Rectal smooth muscle tissue (tissue), 1 donor: ENCODE measurements around the gene ZSCAN31.
"Not testable (repeated sequence)": the region's sequence is repeated elsewhere in the genome, so short reads cannot be mapped to it uniquely, and the experiment has no call there.

ENCODE experiments used
- H3K27ac ChIP-seq: one replicate; pipeline ENCODE4 v1.7.0; 2013; ENCODE audit warnings: low read depth, low read length, inconsistent platforms
- H3K27me3 ChIP-seq: one replicate; pipeline ENCODE4 v1.7.0; 2013; ENCODE audit warnings: low read length; ENCODE audit not compliant: control insufficient read depth, insufficient read depth
- H3K36me3 ChIP-seq: one replicate; pipeline ENCODE4 v1.7.0; 2013; ENCODE audit warnings: low read length; ENCODE audit not compliant: control insufficient read depth, insufficient read depth
- H3K4me1 ChIP-seq: one replicate; pipeline ENCODE4 v1.7.0; 2013; ENCODE audit warnings: low read length; ENCODE audit not compliant: control insufficient read depth, insufficient read depth
- H3K4me3 ChIP-seq: one replicate; pipeline ENCODE4 v1.7.0; 2013; ENCODE audit warnings: low read length
- H3K9ac ChIP-seq: one replicate; pipeline ENCODE4 v1.7.0; 2013; ENCODE audit warnings: low read length

Gene ZSCAN31

GRCh38 chr6:28333599-28334018, 2.3 kb downstream of the ZSCAN31 start:
- Histone ChIP-seq H3K27ac (peak overlapping the region; percentile 100), H3K4me3 (no peak overlapping the region)

GRCh38 chr6:28333047-28333446, 2.9 kb downstream of the ZSCAN31 start:
- Histone ChIP-seq H3K27me3 (no peaks in the 10 kb centered on the region), H3K9ac (no peak overlapping the region), H3K27ac (peak overlapping the region; percentile 100), H3K36me3 (no peaks in the 10 kb centered on the region), H3K4me3 (no peak overlapping the region), H3K4me1 (peaks cover 15% of the 10 kb centered on the region)

More at GRCh38 chr6:28333599-28334018, 2.3 kb downstream of the ZSCAN31 start:
- no peaks in the 10 kb centered on the region for H3K36me3 ChIP-seq
- H3K27me3 ChIP-seq = no peaks in the 10 kb centered on the region
- H3K9ac ChIP-seq = no peak overlapping the region
- H3K4me1 ChIP-seq = peaks cover 15% of the 10 kb centered on the region

- no peak overlapping the region for H3K27ac ChIP-seq
- H3K36me3 ChIP-seq = peaks cover 18% of the 10 kb centered on the region
- H3K9ac ChIP-seq = no peak overlapping the region
Measured at GRCh38 chr6:28330041-28330440, 5.9 kb downstream of the ZSCAN31 start.

GRCh38 chr6:28326371-28326948, 9.5 kb downstream of the ZSCAN31 start:
- Histone ChIP-seq H3K4me1 (no peaks in the 10 kb centered on the region), H3K36me3 (peaks cover 25% of the 10 kb centered on the region), H3K27me3 (no peaks in the 10 kb centered on the region), H3K27ac (no peak overlapping the region), H3K9ac (no peak overlapping the region), H3K4me3 (no peak overlapping the region)

More at GRCh38 chr6:28330041-28330440, 5.9 kb downstream of the ZSCAN31 start:
- Histone ChIP-seq H3K4me3 (no peak overlapping the region), H3K27me3 (no peaks in the 10 kb centered on the region), H3K4me1 (peaks cover 11% of the 10 kb centered on the region)

- Histone ChIP-seq H3K4me1 (no peaks in the 10 kb centered on the region), H3K9ac (no peak overlapping the region), H3K27me3 (no peaks in the 10 kb centered on the region), H3K36me3 (peaks cover 25% of the 10 kb centered on the region), H3K4me3 (no peak overlapping the region), H3K27ac (no peak overlapping the region)
Measured at GRCh38 chr6:28323813-28324424, 12.0 kb downstream of the ZSCAN31 start.

- H3K27me3 ChIP-seq = no peaks in the 10 kb centered on the region
- H3K9ac ChIP-seq = no peak overlapping the region
- no peak overlapping the region for H3K27ac ChIP-seq
- no peak overlapping the region for H3K4me3 ChIP-seq
- H3K4me1 ChIP-seq = no peaks in the 10 kb centered on the region
- peaks cover 25% of the 10 kb centered on the region for H3K36me3 ChIP-seq
Measured at GRCh38 chr6:28322661-28323060, 13.3 kb downstream of the ZSCAN31 start.

- not testable (repeated sequence) for H3K27ac ChIP-seq, H3K4me3 ChIP-seq, H3K36me3 ChIP-seq, H3K4me1 ChIP-seq, H3K27me3 ChIP-seq, H3K9ac ChIP-seq
Measured at GRCh38 chr6:28317866-28318265, 18.1 kb downstream of the ZSCAN31 start.

- H3K4me1 ChIP-seq = no peaks in the 10 kb centered on the region
- H3K27ac ChIP-seq = no peak overlapping the region
- no peak overlapping the region for H3K4me3 ChIP-seq
- no peaks in the 10 kb centered on the region for H3K27me3 ChIP-seq
- H3K36me3 ChIP-seq = peaks cover 5% of the 10 kb centered on the region
- H3K9ac ChIP-seq = no peak overlapping the region
Measured at GRCh38 chr6:28315628-28316027, 20.3 kb downstream of the ZSCAN31 start.

GRCh38 chr6:28312939-28313338, 23.0 kb downstream of the ZSCAN31 start:
- H3K4me1 ChIP-seq = no peaks in the 10 kb centered on the region
- no peak overlapping the region for H3K27ac ChIP-seq
- H3K9ac ChIP-seq = no peak overlapping the region
- H3K36me3 ChIP-seq = peaks cover 5% of the 10 kb centered on the region
- no peak overlapping the region for H3K4me3 ChIP-seq
- H3K27me3 ChIP-seq = no peaks in the 10 kb centered on the region

- H3K27me3 ChIP-seq = no peaks in the 10 kb centered on the region
- H3K9ac ChIP-seq = no peak overlapping the region
- H3K27ac ChIP-seq = no peak overlapping the region
- no peak overlapping the region for H3K4me3 ChIP-seq
- no peaks in the 10 kb centered on the region for H3K4me1 ChIP-seq
- peaks cover 5% of the 10 kb centered on the region for H3K36me3 ChIP-seq
Measured at GRCh38 chr6:28311139-28311823, 24.7 kb downstream of the ZSCAN31 start.

- not testable (repeated sequence) for H3K27me3 ChIP-seq, H3K4me1 ChIP-seq, H3K4me3 ChIP-seq, H3K36me3 ChIP-seq, H3K9ac ChIP-seq, H3K27ac ChIP-seq
Measured at GRCh38 chr6:28306363-28306762, 29.6 kb downstream of the ZSCAN31 start.

- Histone ChIP-seq H3K27ac (no peak overlapping the region), H3K9ac (no peak overlapping the region), H3K4me3 (no peak overlapping the region), H3K36me3 (no peaks in the 10 kb centered on the region), H3K27me3 (no peaks in the 10 kb centered on the region), H3K4me1 (no peaks in the 10 kb centered on the region)
Measured at GRCh38 chr6:28303570-28303969, 32.4 kb downstream of the ZSCAN31 start.
